IMR-90 (cell line): Measurements from ENCODE around the gene GPLD1.

ENCODE experiments used
- CHD1 ChIP-seq: IDR thresholded peaks from 2 replicates; pipeline ENCODE4 v1.6.1; 2012; ENCODE audit warnings: low read depth, low read length, improper control_type of control experiment
- CTCF ChIP-seq: conservative IDR thresholded peaks from 2 replicates; pipeline ENCODE4 v1.5.1; 2012; ENCODE audit warnings: mild to moderate bottlenecking, low read depth, low read length, improper control_type of control experiment
- ELK1 ChIP-seq: fragments of 150-350 bp; IDR thresholded peaks from 2 replicates; pipeline ENCODE4 v1.6.1; 2016; ENCODE audit warnings: low read depth, mild to moderate bottlenecking, low read length, moderate library complexity, borderline replicate concordance
- FOS ChIP-seq: fragments of 150-350 bp; IDR thresholded peaks from 2 replicates; pipeline ENCODE4 v1.6.1; 2016; ENCODE audit warnings: low read depth, low read length
- MAFK ChIP-seq: IDR thresholded peaks from 2 replicates; pipeline ENCODE4 v1.6.1; 2012; ENCODE audit warnings: low read depth, low read length, improper control_type of control experiment
- MAZ ChIP-seq: IDR thresholded peaks from 2 replicates; pipeline ENCODE4 v1.6.1; 2012; ENCODE audit warnings: low read depth, mild to moderate bottlenecking, low read length, improper control_type of control experiment, moderate library complexity, borderline replicate concordance
- MXI1 ChIP-seq: IDR thresholded peaks from 2 replicates; pipeline ENCODE4 v1.6.1; 2012; ENCODE audit warnings: low read depth, mild to moderate bottlenecking, low read length, moderate library complexity, borderline replicate concordance
- NFE2L2 ChIP-seq: fragments of 150-350 bp; IDR thresholded peaks from 2 replicates; pipeline ENCODE4 v1.6.1; 2016; ENCODE audit warnings: low read depth, mild to moderate bottlenecking, low read length
- POLR2A ChIP-seq: IDR thresholded peaks from 2 replicates; pipeline ENCODE4 v1.6.1; 2012; ENCODE audit warnings: mild to moderate bottlenecking, low read depth, low read length
- RAD21 ChIP-seq: IDR thresholded peaks from 2 replicates; pipeline ENCODE4 v1.6.1; 2012; ENCODE audit warnings: low read length, improper control_type of control experiment
- RCOR1 ChIP-seq: IDR thresholded peaks from 2 replicates; pipeline ENCODE4 v1.6.1; 2012; ENCODE audit warnings: mild to moderate bottlenecking, low read length, improper control_type of control experiment; ENCODE audit not compliant: insufficient replicate concordance
- RFX5 ChIP-seq: IDR thresholded peaks from 2 replicates; pipeline ENCODE4 v1.8.0; 2012; ENCODE audit warnings: low read depth, mild to moderate bottlenecking, low read length, moderate library complexity
- SMC3 ChIP-seq: fragments of 150-350 bp; IDR thresholded peaks from 2 replicates; pipeline ENCODE4 v1.6.1; 2016; ENCODE audit warnings: low read depth, mild to moderate bottlenecking, antibody characterized with exemption, low read length, moderate library complexity
- USF2 ChIP-seq: fragments of 150-350 bp; IDR thresholded peaks from 2 replicates; pipeline ENCODE4 v1.6.1; 2017; ENCODE audit warnings: mild to moderate bottlenecking, antibody characterized with exemption, low read length, low read depth

GRCh38 chr6:24455061-24455460, 34.3 kb downstream of the GPLD1 start:
- TF ChIP-seq CTCF, result no peak
- TF ChIP-seq USF2, result no peak
- no peak for TF ChIP-seq POLR2A
- TF ChIP-seq MXI1, result no peak
- TF ChIP-seq MAZ, result no peak
- TF ChIP-seq RFX5, result no peak
- no peak for TF ChIP-seq MAFK
- no peak for TF ChIP-seq RAD21
- TF ChIP-seq ELK1, result no peak
- TF ChIP-seq CHD1, result no peak
- TF ChIP-seq NFE2L2, result no peak
- no peak for TF ChIP-seq SMC3
- TF ChIP-seq FOS, result no peak
- TF ChIP-seq RCOR1, result no peak
